ENCODE measurements around the gene SNRPA.
A peak's percentile ranks its signal among the peaks of the same experiment; 100 is the strongest.

Gene SNRPA

DNA sequence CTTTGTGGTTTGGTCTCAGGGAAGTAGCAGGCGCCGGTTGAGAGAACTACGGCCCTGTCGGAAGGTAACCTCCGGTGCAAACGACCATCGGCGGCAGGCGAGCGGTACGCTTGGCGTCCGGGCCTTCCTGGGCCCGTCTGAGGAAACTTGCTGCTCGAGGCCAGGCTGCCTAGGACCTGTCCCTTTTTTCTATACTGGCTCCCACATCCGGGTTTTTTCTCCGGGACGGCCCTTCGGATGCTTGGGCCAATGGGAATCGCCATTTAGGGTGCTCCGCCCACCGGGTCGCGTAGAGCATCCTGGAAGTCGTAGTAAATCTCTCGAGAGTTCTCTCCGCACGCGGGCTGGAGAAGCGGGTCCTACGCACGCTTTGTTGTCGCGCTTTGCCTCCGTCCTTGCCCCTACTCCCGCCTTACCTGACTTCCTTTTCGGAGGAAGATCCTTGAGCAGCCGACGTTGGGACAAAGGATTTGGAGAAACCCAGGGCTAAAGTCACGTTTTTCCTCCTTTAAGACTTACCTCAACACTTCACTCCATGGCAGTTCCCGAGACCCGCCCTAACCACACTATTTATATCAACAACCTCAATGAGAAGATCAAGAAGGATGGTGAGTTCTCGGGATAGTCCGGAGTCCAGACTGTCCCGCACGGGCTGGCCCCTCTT, at the start of gene SNRPA:
TSS of gene SNRPA (plus strand) at position 330 of the 664 bp plus-strand sequence. CDS start at position 536, 206 bp downstream.
- peak; percentile 98 for DNase-seq

DNA sequence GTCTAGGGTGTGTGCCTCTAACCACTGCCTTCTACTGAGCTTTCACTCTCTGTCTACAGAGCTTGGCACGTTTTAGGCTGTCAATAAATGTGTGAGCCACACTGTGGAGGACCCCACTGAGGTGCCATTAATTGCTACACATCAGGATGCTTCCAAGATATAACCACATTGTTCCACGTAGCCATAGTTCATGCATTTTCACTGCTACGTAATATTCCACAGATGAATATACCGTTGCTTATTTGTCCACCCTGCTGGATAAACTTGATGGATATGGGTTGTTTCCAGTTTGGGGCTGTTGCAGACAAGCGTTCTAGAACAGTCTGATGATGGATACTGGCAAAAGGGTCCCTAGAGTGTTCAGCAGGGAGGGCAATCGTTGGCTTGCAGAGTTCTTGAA, 49.2 kb upstream of the SNRPA start:
- no peak for DNase-seq

DNA sequence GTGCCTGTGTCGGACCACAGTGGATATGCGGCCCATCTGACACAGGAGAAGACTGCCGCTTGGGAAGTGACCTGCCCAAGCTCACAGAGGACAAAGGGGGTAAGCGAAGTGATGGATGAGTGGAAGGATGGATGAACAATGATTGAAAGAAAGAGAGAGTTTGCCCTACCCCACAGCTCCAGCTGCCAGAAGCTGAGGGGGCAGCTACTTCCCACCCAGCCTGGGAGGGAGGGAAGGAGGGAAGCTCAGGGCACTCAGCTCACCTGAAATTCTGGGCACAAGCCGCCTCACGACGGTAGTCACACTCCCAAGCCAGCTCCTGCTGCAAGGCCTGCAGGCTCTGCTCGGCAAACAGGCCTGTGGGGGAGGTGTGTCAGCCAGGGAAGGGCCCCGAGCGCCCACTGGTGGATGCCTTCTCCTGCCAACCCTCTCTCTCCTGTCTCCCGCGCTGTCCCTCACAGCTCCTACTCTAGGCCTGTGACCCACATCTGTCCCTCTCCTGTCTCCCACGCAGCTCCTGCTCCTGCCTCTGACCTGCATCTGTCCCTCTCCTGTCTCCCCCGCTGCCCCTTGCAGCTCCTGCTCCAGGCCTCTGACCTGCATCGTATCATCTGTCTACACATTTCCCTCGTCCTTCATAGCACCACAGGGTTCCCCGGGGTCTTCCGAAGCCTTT, 48.5 kb upstream of the SNRPA start:
- no peak for DNase-seq

DNA sequence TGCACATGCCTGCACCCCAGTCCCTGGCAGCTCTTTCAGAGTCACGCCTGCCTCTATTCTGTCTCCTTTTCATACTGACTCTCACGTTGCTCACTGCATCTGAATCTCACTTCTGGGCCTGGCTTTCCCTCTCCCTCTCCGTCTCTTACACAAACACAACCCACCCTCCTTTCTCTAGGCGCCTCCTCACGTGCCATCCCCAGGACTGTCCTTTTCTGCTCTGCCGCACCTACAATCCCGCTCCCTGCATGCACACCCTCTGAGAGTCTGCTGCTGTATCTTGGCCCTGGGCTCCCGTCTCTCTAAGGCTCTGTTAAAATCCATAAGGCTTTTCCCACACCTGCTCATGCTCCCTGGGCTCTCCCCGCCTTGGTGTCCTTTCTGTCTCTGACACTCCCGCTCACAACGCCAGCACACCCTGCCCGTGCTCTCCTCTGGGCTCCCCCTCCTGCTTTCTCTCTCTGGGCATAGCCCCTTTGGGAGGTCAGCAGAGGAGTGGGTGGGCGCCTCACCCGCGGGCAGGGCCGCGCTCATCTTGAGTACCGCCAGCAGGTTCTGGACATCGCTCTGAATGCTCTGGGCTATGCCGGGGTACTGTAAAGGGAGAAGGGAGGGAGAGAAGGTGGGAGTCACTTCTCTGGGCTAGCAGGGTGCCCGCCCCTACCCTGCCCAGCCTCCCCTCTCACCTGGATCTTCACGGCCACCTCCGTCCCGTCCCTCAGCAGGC, 47.8 kb upstream of the SNRPA start:
- no peak for DNase-seq

DNA sequence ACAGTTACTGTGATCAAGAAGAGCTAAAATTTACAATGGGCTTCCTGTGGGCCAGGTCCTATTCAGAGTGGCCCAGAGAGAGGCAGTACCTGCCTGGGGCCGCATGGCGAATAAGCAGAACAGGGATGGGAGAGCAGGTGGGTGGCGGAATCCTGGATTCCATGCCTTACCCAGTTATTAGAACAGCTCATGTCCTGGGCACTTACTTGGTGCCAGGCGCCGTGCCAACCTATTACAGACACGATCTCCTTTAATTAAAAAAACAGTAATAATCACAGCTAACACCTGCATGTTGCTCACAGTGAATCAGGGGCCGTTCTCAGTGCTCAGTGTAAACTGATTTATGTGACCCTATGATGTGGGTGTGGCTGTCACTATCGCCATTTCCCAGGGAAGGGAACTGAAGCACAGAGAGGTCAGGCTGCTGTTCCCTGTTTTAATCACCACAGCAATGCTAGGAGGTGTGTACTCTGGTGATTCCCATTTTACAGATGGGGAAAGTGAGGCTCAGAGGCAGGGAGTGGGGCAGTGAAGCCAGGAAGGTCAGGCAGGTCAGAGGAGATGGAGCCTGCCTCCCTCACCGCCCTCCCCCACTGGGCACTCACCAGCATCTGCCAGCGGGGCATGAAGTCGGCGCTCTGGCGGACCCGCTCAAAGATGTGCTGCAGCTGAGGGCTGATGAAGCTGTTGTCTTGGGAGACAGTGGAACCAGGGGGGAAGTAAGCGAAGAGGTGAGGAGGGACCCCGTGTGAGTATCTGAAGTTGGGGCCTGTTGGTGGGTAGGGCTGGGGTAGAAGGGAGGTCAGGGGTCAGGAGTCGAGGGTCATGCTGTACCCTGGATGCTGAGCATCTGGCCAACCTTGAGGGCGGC, 46.3 kb upstream of the SNRPA start:
- DNase-seq: no peak

DNA sequence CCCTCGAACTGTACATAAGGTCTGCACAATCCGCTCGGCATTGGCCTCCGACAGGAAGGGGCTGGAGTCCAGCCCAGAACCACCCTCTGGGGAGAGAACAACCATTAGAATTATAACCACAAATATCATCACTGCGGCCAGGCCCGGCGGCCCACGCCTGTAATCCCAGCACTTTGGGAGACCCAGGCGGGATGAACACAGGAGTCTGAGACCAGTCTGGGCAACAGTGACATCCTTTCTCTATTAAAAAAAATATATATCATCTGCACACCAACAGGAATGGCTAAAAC, 45.7 kb upstream of the SNRPA start:
- DNase-seq: no peak

DNA sequence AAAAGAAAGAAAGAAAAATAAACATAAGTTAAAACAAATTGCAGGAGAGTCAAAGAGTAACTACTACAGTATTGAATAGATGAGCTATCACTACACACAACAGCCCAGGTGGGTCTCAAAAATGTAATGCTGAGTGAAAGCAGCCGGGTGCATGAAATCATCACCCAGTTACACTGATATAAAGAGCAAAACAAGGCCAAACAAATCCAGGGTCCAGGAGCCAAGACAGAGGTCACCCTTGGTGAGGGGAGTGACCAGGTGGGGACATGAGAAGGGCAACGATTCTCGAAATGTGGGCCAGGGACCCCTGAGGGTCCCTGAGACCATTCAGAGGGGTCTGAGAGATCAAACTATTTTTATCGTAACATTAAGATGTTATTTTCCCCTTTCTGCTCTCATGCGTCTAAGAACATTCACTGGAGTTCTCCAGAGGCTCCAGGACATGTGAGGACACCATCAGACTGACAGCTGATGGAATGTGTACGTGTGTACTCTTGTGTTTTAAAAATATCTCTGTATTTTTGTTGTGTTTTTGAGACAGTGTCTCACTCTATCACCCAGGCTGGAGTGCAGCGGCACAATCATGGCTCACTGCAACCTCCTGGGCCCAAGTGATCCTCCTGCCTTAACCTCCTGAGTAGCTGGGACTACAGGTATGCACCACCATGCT, 44.9 kb upstream of the SNRPA start:
- no peak for DNase-seq

DNA sequence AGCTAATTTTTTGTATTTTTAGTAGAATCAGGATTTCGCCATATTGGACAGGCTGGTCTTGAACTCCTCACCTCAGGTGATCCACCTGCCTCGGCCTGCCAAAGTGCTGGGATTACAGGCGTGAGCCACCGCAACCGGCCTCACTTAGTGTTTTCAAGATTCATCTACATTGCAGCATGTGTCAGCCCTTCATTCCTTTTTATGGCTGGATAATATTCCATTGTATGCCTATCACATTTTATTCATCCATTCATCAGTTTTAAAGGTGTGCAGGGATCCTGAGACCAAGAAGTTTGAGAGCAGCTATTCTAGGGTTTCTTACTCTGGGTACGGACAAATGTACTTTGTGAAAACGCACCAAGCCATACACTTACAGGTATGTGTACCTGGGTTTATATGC, 43.4 kb upstream of the SNRPA start:
- no peak for DNase-seq

DNA sequence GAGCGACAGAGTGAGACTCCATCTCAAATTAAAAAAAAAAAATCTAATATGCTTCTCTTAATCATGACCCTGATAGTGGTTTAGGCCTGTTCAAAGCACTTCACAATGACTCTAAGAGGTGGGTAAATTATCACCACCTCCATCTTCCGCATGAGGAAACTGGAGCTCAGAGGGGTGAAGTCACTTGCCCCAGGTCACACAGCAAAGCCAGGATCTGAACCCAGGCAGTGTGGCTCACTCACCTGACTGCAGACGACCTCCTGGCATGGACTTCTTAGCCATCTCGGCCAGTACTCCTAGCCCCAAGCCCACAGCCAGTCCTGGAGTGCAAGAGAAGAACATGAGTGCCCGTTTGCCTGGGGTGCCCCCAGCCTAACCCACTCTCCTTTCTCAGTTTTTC, 41.2 kb upstream of the SNRPA start:
- DNase-seq: no peak

DNA sequence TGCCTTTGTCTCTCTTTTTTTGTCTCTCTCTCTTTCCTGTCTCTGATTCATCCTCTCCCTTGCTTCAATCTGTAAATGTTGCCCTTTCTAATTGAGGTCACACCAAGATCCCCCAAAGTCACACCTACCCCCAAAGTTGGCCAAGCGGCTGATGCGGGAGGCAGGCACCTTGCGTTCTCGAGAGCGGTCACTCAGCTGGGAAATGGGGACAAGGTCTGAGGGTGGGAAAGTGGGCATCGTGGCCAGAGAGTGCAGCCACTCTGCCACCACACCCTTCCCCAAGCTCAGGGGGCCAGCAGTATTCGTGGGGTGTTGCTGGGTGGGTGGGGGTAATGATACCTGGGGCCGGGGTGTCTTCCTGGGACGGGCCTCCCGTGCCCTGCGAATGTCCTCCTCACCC, 37.1 kb upstream of the SNRPA start:
- no peak for DNase-seq

DNA sequence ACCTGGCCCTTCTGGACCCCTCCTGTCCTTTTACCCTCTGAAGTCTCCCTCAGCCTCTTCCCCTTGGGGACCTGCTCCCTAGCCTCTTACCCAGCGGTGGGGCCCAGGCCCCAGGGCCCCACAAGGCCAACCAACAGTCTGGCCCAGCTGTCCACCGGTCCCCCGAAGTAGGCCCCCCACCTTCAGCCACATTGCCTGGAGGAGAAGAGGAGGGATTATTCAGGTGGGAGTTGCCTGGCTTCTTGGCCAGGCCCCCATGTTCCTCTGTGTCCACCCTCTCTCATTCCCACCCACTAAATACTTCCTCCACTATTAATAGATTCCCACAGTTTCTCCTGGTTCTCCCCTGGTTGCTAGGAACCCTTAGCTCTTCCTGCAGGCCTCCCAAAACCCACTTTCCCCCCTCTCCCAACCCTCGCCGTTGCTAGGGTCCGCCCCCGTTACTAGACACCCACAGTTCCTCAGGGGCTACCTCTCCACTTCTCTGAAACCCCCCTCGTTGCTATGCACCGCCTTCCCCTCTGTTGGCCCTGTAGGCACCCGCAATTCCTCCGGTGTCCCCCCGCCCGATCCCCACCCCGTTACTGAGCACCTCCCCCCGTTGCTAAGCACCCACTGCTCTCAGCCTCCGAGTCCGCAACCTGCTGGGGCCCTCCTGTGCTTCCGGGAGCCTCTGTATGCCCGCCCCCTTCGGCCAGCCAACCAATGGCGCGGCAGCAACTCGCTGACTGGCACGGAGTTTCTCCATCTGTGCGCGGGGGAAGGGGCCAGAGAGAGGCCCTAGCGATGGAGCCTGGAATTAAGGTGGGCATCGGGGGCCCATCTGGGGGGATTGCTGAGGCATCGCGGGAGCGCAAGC, 36.3 kb upstream of the SNRPA start:
- DNase-seq: peak; percentile 91

GRCh38 chr19:40716031-40716481, 34.9 kb upstream of the SNRPA start:
- DNase-seq: peak; percentile 81

- peak; percentile 99 for DNase-seq
Measured at GRCh38 chr19:40716482-40717324, 34.3 kb upstream of the SNRPA start, which contains the start of the genes COQ8B and ITPKC. Gene COQ8B, minus strand, starts transcription at chr19:40716886. Its CDS starts 2,254 bp downstream, at chr19:40714632. Gene ITPKC, plus strand, starts transcription at chr19:40717112. Its CDS starts 24 bp downstream, at chr19:40717136.

DNA sequence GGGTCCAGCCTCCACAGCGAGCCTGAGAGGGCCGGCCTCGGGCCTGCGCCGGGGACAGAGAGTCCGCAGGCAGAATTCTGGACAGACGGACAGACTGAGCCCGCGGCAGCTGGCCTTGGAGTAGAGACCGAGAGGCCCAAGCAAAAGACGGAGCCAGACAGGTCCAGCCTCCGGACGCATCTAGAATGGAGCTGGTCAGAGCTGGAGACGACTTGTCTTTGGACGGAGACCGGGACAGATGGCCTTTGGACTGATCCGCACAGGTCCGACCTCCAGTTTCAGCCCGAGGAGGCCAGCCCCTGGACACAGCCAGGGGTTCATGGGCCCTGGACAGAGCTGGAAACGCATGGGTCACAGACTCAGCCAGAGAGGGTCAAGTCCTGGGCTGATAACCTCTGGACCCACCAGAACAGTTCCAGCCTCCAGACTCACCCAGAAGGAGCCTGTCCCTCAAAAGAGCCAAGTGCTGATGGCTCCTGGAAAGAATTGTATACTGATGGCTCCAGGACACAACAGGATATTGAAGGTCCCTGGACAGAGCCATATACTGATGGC, 33.6 kb upstream of the SNRPA start:
- DNase-seq: no peak

GRCh38 chr19:40717880-40718773, 32.9 kb upstream of the SNRPA start:
- no peak for DNase-seq

DNA sequence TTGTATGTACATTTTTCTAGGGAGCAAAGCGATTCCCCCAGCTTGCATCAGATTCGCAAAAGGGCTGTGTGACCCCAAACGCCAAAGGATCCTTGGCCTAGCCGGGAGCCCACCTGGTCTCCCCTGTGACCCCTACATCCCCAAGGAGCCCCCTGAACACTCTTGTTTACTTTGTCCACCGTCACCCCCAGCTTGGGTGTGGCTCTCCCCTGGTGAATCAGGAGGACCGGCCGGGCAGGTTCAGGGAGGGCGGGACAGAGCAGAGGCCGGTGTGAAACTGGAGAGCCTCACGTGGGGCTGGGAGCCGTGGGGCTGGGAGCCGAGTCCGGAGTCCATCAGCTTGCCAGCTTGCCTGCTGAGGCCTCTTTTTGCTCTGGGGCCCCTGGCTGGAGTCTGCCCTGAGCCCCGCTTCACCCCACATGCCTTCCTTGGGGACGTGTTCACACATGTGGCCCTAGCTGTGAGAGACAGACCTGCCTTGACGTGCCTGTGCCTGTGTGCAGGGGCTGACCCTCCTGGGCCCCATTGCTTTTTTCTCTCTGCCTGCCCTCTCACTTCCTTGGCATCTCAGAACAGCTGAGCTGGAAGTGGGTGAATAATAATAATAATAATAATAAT, 32.1 kb upstream of the SNRPA start:
- no peak for DNase-seq

DNA sequence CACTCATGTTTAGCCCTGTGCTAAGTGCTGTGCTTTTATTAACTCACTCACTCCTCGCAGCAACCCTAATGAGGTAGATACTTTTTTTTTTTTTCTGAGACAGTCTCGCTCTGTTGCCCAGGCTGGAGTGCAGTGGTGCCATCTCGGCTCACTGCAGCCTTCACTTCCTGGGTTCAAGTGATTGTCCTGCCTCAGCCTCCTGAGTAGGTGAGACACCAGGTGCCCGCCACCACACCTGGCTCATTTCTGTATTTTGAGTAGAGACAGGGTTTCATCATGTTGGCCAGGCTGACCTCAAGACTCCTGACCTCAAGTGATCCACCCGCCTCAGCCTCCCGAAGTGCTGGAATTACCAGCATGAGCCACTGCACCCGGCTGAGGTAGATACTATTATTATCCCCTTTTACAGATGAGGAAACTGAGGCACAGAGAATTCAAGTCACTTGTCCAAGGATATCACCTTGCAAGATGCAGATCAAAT, 31.5 kb upstream of the SNRPA start:
- no peak for DNase-seq

GRCh38 chr19:40721140-40721486, 29.9 kb upstream of the SNRPA start:
- DNase-seq: no peak
